GM18520 (cell line): ENCODE data around the gene SLC25A34.
"Not testable (repeated sequence)": the region's sequence is repeated elsewhere in the genome, so short reads cannot be mapped to it uniquely, and the experiment has no call there.

Experiments
- ATAC-seq: cut with Tn5 transposase; IDR thresholded peaks from one replicate; pipeline ENCODE4 v1.9.1; 2021; ENCODE audit not compliant: unreplicated experiment

Gene SLC25A34

DNA sequence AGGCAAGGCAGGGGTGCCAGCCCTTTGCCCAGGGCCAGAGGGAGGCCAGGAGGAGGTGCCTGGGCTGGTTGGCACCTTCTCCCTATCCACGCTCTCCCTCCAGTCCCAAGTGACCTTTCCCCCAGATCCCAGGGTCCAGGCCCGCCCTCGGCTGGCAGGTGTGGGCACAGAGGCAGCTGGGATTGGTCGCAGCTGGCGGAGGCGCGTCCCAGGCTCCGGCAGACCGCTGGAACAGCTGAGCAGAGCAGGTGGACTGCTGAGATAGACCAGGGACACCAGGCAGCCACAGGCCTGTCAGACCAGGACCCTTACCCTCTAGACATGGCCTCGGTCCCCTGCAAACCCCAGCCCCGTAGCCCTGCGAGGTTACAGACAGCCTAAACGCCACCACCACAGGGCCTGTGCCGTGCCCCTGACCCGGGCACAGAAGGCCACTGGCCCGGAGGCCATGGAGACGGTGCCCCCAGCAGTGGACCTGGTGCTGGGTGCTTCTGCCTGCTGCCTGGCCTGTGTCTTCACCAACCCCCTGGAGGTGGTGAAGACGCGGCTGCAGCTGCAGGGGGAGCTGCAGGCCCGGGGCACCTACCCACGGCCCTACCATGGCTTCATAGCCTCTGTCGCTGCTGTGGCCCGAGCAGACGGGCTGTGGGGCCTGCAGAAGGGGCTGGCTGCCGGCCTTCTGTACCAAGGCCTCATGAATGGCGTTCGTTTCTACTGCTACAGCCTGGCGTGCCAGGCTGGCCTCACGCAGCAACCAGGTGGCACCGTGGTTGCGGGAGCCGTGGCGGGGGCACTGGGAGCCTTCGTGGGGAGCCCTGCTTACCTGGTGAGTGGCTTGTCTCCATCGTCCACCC, at the start of gene SLC25A34:
Gene SLC25A34, plus strand, starts transcription at position 221 of the 854 bp plus-strand sequence. Its CDS starts 228 bp downstream, at position 449.
- ATAC-seq: no peak

DNA sequence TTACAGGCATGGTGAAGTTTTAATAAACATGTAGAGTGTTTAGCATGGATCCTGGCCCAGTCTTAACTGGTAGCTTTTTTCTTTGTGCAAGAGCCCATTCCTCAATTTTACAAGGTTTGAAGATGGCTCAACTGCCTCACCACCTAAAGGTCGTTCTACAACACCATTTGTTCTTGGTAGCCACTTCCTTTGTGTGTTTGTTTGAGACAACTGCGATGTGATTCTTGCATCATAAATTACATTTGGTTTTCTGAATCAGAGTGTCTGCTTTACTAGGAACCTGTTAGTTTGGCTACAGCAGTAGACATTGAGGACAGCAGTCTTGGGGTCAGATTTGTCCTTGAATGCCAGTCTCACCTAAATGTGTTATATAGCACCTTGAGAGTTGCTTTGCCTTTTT, 48.6 kb upstream of the SLC25A34 start:
- ATAC-seq: no peak

DNA sequence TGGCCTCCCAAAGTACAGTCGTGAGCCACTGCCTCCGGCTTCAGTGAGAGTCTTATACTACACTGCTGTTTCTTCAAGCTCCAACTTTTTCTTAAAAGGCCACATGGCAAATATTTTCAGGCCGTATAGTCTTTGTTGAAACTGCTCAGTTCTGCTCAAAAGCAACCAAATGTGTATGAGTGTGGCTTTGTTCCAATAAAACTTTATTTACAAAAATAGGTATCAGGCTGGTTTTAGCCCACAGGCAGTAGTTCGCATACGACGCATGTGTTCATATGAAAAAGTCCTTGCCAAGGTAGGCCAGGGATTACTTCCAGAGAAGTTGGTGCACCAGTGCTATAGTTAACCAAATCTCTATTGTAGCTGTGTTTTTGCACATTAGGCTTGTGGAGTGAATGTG, 45.7 kb upstream of the SLC25A34 start:
- no peak for ATAC-seq

DNA sequence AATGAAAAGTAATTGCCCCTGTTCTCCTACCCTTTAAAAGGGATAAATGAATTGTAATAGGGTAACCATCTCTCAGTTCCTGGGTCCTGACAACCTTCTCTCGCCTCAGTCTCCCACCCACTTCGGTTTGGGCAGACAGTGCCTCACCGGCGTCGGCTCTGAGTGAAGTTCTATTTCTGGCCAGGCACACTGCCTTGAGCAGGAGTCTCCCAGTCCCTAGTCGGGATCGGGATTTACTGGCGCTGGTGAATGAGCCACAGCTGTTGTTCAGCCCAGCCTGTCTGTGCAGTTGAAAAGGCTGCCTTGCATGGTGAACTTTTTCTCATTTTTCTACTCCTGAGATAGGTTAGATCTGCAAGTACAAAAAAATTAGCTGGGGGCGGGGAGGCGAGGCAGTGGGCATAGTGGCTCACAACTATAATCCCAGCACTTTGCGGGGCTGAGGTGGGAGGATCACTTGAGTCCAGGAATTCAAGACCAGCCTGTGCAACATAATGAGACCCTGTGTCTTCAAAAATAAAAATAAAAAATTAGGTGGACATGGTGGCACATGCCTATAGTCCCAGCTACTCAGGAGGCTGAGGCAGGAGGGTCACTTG, 44.5 kb upstream of the SLC25A34 start:
- ATAC-seq: no peak

DNA sequence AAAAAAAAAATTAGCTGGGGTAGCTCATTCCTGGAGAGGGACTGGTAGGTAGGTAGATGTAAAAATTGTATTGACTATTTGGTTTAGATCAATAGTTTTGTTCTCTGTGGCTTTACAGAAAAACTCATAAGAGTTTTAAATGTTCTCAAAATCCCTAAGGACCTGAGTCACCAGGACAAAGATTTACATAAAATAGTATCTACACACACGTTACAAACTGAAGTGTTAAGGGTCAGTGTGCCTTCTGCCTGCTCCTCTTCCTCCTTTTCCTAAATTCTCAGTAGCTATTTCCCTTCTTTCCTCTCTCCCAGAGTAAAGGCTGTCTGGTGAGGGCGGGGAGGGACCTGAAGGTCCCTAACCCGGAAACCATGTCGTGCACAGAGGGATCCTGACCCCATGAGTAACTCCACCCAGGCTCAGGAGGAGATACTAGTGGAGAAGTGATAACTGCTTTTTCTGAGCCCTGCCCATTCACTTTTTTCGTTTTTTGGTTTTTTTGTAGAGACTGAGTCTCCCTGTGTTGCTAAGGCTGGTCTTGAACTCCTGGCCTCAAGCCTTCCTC, 43.9 kb upstream of the SLC25A34 start:
- ATAC-seq: no peak

DNA sequence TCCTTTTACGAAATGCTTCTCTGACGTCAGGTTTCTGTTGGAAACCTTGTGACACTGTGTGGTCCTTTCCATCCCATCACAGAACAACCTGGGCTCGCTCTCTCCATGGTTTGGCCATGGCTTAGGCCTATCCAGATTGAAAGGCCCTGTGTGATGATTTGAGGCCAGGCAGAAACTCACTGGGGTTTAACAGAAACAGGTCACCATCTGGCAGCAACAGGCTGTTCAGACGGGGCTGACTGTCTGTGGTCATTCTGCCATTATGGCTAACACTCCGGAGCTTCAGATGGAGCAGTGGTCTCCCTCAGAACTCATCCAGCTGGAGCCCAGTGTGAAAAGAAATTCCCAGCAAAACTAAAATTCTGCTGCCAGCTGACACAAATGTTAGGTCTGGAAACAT, 42.7 kb upstream of the SLC25A34 start:
- no peak for ATAC-seq

DNA sequence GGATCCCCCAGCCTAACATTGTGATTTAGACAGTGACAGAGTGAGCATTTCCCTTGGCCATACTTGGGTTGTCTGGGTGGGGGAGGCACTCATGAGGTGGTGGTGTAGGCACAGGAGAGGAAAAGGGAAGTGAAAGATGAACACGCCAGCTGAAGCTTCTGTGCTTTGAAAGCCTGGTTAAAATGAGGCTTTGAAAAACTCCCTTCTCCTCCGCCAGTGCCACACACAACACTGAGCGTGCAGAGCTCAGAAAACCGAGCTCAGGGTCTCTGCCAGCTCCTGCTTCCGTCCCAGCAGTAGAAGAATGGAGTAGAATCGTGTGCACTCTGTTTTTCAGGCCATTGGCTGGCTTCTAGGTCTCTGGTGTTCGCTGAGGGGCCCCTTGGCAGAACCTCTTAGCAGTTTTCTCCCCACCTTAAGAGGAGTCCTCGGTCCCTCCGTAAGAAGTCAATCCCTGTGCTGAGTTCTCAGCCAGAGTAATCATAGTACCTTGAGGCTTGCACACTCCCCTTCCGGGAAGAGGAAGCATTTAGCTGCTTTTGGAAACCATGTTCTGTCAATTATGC, 39.0 kb upstream of the SLC25A34 start:
- ATAC-seq: peak; percentile 86

DNA sequence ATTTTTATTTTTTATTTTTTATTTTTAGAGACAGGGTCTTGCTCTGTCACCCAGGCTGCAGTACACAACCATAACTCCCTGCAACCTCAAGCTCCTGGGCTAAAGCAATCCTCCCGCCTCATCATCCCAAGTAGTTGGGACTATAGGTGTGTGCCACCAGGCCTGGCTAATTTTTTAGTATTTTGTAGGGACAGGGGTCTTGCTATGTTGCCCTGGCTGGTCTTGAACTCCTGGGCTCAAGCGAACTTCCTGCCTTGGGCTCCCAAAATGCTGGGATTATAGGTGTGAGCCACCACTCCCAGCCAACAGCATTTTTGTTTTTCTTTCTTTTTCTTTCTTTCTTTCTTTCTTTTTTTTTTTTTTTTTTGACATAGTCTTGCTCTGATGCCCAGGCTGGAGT, 37.9 kb upstream of the SLC25A34 start:
- ATAC-seq: no peak

DNA sequence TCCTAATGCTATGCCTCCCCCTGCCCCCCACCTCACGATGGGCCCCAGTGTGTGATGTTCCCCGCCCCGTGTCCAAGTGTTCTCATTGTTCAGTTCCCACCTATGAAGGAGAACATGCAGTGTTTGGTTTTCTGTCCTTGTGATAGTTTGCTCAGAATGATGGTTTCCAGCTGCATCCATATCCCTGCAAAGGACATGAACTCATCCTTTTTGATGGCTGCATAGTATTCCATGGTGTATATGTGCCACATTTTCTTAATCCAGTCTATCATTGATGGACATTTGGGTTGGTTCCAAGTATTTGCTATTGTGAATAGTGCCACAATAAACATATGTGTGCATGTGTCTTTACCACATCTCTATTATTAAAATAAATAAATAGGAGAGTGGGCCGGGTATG, 36.7 kb upstream of the SLC25A34 start:
- ATAC-seq: not testable (repeated sequence)

DNA sequence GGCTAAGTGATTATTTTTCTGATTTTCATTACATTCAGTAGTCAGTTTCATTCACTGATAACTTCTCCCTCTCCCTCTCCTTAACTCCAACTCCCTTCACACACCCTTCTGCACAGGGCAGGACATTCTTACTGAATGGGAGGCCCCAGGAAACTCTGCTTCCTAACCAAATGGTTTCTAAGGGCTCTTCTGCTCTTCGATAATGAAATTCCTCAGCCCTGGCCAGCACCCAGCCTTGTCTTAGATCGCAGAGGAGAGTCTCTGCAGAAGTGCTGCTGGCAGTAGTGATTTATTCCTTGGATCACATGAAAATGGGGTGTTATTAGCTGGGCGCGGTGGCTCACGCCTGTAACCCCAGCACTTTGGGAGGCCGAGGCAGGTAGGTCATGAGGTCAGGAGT, 35.5 kb upstream of the SLC25A34 start:
- no peak for ATAC-seq

DNA sequence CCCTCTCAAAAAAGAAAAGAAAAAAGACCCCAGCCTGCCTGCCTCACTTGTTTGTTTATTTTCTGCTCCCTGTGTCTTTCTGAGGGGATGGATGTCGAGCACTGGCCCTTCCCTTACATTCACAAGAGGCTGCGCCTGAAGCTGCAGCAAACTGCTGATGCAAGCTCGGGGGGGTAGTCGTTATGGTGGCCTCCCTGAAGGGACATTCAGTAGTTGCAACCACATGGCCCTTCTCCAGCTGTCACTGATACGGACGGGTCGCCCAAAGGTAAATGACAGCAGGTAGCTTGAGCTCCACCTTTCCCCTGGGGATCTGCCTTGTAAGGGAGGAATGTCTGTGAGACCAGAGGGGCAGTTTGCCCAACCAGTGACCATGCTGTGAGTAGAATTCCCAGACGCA, 34.3 kb upstream of the SLC25A34 start:
- no peak for ATAC-seq

DNA sequence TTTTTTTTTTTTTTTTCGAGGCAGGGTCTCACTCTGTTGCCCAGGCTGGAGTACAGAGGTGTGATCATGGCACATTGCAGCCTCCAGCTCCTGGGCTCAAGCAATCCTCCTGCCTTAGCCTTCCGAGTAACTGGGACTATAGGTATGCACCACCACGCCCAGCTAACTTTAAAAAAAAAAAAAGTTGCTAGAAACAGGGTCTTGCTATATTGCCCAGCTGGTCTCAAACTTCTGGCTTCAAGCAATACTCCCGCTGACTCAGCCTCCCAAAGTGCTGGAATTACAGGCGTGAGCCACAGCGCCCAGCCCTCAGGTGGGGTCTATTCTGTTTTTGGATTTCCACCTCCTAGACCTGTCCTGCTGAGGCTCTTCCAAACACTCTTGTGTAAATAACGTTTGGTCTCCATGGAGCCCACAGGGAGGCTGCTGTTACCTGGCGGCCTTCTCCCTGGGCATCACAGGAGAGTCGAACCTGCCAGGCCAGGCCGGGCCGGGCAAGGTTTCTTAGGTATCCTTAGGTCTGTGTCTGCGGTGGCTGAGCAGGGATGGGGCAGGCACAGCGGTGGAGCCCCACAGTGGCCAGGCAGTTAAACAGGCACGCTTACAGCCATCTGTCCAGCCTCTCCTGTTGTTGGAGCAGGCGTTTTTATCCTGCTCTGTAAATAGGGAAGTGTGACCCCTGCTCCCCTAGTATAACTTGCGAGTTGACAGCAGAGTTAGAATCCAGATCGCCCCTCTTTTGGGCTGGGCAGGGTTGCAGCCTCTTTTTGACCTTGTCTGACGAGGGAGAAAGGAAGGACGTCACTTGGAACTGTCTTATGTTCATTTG, 33.1 kb upstream of the SLC25A34 start:
- no peak for ATAC-seq

DNA sequence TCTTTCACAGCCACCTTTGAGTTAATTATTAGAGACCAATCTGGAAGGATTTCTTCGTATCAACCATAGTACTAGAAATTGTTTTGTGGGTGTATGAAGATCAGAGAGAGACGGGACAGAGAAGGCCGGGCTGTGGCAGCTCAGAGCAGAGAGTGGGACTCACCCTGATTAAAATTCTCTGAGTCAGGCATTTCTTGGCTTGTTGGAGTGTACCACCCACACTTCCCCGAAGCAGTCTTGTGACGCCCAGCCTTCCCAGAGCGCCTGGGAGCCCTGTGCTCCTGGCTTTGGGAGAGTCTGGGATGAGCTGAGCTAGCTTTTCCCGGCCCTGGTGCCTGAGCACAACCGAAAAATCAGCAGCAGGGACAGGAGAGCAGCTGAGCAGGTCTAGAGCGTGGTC, 32.5 kb upstream of the SLC25A34 start:
- no peak for ATAC-seq

DNA sequence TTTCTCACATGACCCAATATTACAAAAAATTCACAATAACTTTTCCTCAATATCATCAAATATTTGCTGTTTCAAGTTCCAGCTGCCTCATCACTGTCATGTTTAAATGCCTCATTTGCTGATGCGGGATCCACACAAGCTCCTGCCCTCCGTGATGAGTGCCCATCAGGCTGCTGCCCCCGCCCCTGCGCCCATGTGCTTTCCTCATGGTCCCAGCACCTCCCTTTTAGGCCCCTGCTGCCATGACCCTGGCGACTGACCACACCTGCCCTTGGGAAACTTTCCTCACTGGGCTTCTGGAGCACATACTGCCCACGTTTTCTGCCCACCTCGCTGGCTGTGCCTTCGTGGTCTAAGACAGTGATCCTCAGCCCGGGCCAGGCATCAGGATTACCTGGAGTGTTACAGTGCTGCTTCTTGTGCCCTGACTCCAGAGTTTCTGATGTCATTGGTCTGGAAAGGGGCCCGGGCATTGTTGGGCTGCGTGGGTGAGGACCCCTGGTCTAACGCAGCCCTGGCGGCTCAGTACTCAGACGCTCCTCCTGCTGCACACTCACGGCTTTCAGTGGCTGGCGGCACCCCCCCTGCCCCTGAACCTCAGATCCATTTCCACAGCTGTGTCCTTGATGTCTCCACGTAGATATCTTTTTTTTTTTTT, 31.4 kb upstream of the SLC25A34 start:
- ATAC-seq: no peak

DNA sequence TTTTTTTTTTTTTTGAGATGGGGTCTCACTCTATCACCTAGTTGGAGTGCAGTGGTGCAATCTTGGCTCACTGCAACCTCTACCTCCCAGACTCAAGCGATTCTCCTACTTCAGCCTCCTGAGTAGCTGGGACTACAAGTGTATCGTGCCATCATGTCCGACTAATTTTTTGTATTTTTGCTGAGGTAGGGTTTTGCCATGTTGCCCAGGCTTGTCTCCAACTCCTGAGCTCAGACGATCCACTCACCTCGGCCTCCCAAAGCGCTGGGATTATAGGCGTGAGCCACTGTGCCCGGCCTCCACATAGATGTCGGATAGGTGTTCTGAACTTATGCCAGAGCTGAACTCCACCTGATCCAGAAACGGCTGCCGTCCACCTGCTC, 30.9 kb upstream of the SLC25A34 start:
- ATAC-seq: no peak

DNA sequence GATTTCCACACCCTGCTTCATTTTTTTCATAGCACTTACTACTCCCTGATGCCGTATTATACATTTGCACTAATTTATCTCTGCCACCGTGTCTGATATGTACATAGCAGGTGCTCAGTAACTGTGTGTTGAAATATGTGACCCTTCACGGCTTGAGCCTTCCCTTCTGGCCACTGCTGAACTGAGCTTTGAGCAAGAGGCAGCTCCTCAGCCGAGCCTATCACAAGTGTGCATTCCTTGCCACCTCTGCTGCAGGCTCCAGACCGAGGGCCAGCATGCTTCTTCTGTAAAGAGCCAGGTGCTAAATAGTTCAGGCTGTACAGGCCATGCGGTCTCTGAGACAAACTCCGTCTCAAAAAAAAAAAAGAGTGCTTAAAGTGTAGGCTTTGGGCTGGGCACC, 29.3 kb upstream of the SLC25A34 start:
- ATAC-seq: no peak

DNA sequence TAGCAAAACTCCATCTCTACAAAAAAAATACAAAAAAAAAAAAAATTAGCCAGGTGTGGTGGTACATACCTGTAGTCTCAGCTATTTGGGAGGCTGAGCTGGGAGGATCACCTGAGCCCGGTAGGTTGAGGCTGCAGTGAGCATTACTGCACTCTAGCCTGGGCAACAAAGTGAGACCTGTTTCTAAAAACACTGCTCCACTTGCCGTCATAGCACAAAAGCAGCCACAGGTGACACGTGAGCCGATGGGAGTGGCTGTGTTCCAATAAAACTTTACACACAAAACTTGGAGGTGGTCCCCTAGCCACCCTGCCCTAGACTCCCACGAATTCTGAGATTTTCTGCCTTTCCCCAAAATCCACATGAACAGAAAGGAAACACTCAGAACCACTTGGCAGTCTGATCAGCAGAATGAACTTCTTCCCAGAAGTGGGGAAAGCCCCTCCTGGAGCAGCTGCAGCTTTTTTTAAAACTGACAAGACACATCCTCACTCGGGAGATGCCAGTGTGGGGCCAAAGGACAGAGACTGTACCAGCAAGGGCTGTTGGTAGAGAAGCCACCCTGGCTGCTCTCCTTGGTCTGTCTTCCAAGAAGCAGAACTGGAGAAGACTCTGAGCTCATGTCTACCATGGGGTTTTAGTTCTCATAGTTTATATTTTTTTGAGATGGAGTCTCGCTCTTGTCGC, 28.7 kb upstream of the SLC25A34 start:
- ATAC-seq: no peak

DNA sequence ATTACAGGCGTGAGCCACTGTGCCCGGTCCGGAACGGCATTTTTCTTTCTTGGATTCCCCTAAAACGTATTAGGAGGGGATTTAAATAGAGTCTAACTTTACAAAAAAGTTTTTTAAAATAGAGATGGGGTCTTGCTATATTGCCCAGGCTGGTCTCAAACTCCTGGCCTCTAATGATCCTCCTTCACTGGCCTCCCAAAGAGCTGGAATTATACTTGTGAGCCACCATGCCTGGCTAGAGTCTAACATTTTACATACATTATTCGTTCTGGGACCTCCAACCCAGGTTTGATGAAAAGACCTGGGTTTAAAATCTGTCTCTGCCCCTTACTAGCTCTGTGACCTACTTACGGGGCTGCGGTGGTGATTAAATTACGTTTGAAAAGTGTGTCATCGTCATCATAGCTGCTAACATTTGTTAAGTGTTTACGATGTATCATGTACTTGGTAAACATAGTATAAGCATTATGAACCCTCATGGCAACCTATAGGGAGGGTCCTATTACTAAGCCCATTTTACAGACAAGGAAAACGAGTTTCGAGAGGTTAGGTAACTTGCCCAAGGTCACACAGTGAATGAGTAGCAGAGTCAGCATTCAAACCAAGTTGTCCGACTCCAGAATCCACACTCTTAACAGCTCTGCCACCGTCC, 27.4 kb upstream of the SLC25A34 start:
- ATAC-seq: no peak

DNA sequence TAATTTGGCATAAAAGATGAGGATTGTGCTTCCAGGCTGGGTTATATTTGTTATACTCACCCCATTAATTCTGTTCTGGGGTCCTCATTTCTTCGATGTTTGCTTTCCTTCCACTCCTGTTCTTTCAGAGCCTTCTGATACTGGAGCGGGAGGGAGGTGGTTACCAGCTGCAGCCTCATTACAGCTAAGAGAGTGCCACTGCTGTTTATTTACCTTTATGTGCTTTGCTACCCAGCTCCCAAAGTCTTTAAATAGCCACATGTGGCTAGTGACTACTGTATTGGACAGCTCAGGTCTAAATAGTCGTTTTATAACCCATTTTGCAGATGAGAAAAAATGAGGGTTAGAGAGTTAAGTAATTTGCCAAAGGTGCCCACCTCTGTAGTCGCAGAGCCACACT, 26.8 kb upstream of the SLC25A34 start:
- ATAC-seq: no peak

DNA sequence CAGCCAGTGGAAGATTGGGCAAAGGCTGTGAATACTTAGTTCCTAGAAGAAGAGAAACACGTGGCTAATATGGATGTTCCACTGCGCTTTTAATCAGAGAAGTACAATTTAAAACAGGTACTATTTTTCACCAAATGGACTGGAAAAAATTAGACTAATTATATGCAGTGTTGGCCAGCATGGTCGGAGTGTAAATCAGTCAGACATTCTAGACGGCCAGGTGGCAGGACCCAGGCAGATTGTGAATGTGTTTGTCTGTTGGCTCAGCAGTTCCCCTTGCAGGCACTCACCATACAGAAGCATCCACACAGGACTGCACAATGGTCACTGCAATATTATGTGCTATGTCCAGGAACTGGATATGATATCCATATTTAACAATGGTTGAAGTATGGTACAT, 23.9 kb upstream of the SLC25A34 start:
- ATAC-seq: peak; percentile 85
